GM18907 (cell line): ENCODE measurements around the gene ANKRD33B.
A peak's percentile ranks its signal among the peaks of the same experiment; 100 is the strongest.
"Not testable (repeated sequence)": the region's sequence is repeated elsewhere in the genome, so short reads cannot be mapped to it uniquely, and the experiment has no call there.

Source experiments
- ATAC-seq: cut with Tn5 transposase; IDR thresholded peaks from one replicate; pipeline ENCODE4 v1.9.1; 2021; ENCODE audit warnings: mild to moderate bottlenecking, moderate library complexity; ENCODE audit not compliant: unreplicated experiment

The ANKRD33B gene

GRCh38 chr5:10563945-10564837 lies at the start of gene ANKRD33B:
Gene ANKRD33B, plus strand, starts transcription at chr5:10564070. Its CDS starts 398 bp downstream, at chr5:10564468.
- peak; percentile 62 for ATAC-seq

GRCh38 chr5:10514572-10514971 lies 49.3 kb upstream of the ANKRD33B start:
- ATAC-seq: not testable (repeated sequence)

- ATAC-seq: no peak
Observed at GRCh38 chr5:10515492-10515891, 48.4 kb upstream of the ANKRD33B start.

- ATAC-seq: no peak
Observed at GRCh38 chr5:10518347-10518746, 45.5 kb upstream of the ANKRD33B start.

- ATAC-seq: no peak
Observed at GRCh38 chr5:10519729-10520128, 44.1 kb upstream of the ANKRD33B start.

- no peak for ATAC-seq
Observed at GRCh38 chr5:10520706-10521105, 43.2 kb upstream of the ANKRD33B start.

GRCh38 chr5:10521466-10522223 lies 42.2 kb upstream of the ANKRD33B start:
- no peak for ATAC-seq

GRCh38 chr5:10522224-10522611 lies 41.7 kb upstream of the ANKRD33B start:
- ATAC-seq: no peak

- no peak for ATAC-seq
Observed at GRCh38 chr5:10524376-10525123, 39.3 kb upstream of the ANKRD33B start.

- ATAC-seq: no peak
Observed at GRCh38 chr5:10525124-10525495, 38.8 kb upstream of the ANKRD33B start.

GRCh38 chr5:10527281-10527950 lies 36.5 kb upstream of the ANKRD33B start:
- ATAC-seq: no peak

- ATAC-seq: peak; percentile 39
Observed at GRCh38 chr5:10528056-10528816, 35.6 kb upstream of the ANKRD33B start.

- ATAC-seq: no peak
Observed at GRCh38 chr5:10528827-10529226, 35.0 kb upstream of the ANKRD33B start.

GRCh38 chr5:10530601-10531320 lies 33.1 kb upstream of the ANKRD33B start:
- no peak for ATAC-seq

GRCh38 chr5:10532421-10532820 lies 31.4 kb upstream of the ANKRD33B start:
- no peak for ATAC-seq

GRCh38 chr5:10533226-10533625 lies 30.6 kb upstream of the ANKRD33B start:
- no peak for ATAC-seq

- ATAC-seq: no peak
Observed at GRCh38 chr5:10534561-10535530, 29.0 kb upstream of the ANKRD33B start.

- ATAC-seq: no peak
Observed at GRCh38 chr5:10536511-10536910, 27.4 kb upstream of the ANKRD33B start.
